Subcutaneous adipose tissue (tissue), 4 donors: ENCODE measurements around the gene DSCAML1. TPM values are rescaled to one million over a fixed set of nuclear protein-coding genes. Genes with fewer than 3 reads are reported as not detected.

Source experiments
- CTCF ChIP-seq: fragments of 450-650 bp; IDR thresholded peaks from one replicate; pipeline ENCODE4 v1.5.1; 2016; ENCODE audit warnings: low read depth, mild to moderate bottlenecking, control low read depth, antibody characterized with exemption, moderate library complexity
- total RNA-seq, 4 donors: library from RNA; depleted of rRNA; stranded (reverse); fragments of >200 nt; gene quantifications; one replicate each; pipeline ENCODE4 v1.1.0, GENCODE V29; 2016

DSCAML1 gene
- total RNA-seq, 4 donors from 2014 or later = 0.22 to 0.82 (median 0.75) TPM; not detected in 1

- TF ChIP-seq CTCF = no peak
Measured at GRCh38 chr11:117750357-117750756, 46.7 kb downstream of the DSCAML1 start.

- no peak for TF ChIP-seq CTCF
Measured at GRCh38 chr11:117749541-117749910, 47.5 kb downstream of the DSCAML1 start.

- TF ChIP-seq CTCF = no peak
Measured at GRCh38 chr11:117748771-117749540, 48.1 kb downstream of the DSCAML1 start.

GRCh38 chr11:117747892-117748291 is 49.1 kb downstream of the DSCAML1 start:
- TF ChIP-seq CTCF = no peak

- no peak for TF ChIP-seq CTCF
Measured at GRCh38 chr11:117745346-117745745, 51.7 kb downstream of the DSCAML1 start.

GRCh38 chr11:117744471-117745150 is 52.4 kb downstream of the DSCAML1 start:
- no peak for TF ChIP-seq CTCF

GRCh38 chr11:117743121-117743815 is 53.7 kb downstream of the DSCAML1 start:
- TF ChIP-seq CTCF = no peak
